ENCODE measurements around the gene PCTP. TPM values are rescaled to one million over a fixed set of nuclear protein-coding genes. Genes with fewer than 3 reads are reported as not detected.

PCTP gene
- total and polyA plus RNA-seq, 7 experiments from 2014 or later: 1.2 to 7.4 (median 3.2) TPM

- DNase-seq: no peak
- ChIA-PET CTCF (no interaction called here), POLR2A (no interaction called here)
- Histone ChIP-seq H3K4me1 (ENCODE audit: control insufficient read depth in 2 of 2, insufficient read depth in 2 of 2, low read length in 2 of 2) (no peaks in the 10 kb centered on the region), H3K36me3 (ENCODE audit: control insufficient read depth in 2 of 3, insufficient read depth in 3 of 3, low read length in 3 of 3) (no peaks in the 10 kb centered on the region), H3K9me3 (ENCODE audit: control insufficient read depth in 2 of 3, low read length in 3 of 3) (no peaks in the 10 kb centered on the region), H3K4me3 (ENCODE audit: low read length) (no peak overlapping the region), H3K27ac (ENCODE audit: low read depth, low read length) (no peak overlapping the region), H3K27me3 (ENCODE audit: control insufficient read depth in 2 of 2, insufficient read depth in 2 of 2, low read length in 2 of 2) (no peaks in the 10 kb centered on the region)
- H3K27me3 Mint-ChIP-seq: peaks cover 14 to 48% (median 28%) of the 10 kb centered on the region in 5 donors
- peaks cover 0 to 12% (median 3%) of the 10 kb centered on the region in 11 donors for H3K9me3 Mint-ChIP-seq
- intact Hi-C loops (cut with micrococcal nuclease): no loop called here
- H3K27ac Mint-ChIP-seq: no peak overlapping the region
- H3K4me3 Mint-ChIP-seq: no peak overlapping the region
- H3K36me3 Mint-ChIP-seq: no peaks in the 10 kb centered on the region
- no peaks in the 10 kb centered on the region for H3K4me1 Mint-ChIP-seq
- ATAC-seq: no peak
Observed at GRCh38 chr17:55817397-55817709, 66.5 kb downstream of the PCTP start.

DNA sequence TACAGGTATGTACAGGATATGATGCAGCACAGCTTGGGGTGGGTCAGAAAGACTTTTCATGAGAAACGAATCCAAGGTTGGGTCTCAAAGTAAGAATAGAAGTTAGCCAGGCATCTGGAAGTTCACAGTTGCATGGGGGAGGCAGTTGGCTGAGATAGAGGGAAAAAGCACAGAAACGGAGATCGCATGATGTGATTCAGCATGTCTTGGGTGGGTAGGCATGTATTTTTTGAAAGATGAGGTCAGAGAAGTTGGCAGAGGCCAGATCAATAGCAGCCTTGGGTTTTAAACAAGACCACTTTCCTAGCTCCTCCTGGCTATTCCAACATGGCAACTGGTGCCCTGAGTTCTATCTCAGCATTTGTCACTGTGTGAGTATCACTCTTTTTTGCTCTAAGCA lies 67.2 kb downstream of the PCTP start:
- Histone ChIP-seq H3K27ac (ENCODE audit: low read depth, low read length) (no peak overlapping the region), H3K9me3 (ENCODE audit: control insufficient read depth in 2 of 3, low read length in 3 of 3) (no peaks in the 10 kb centered on the region), H3K36me3 (ENCODE audit: control insufficient read depth in 2 of 3, insufficient read depth in 3 of 3, low read length in 3 of 3) (no peaks in the 10 kb centered on the region), H3K4me1 (ENCODE audit: control insufficient read depth in 2 of 2, insufficient read depth in 2 of 2, low read length in 2 of 2) (no peaks in the 10 kb centered on the region), H3K27me3 (ENCODE audit: control insufficient read depth in 2 of 2, insufficient read depth in 2 of 2, low read length in 2 of 2) (no peaks in the 10 kb centered on the region), H3K4me3 (ENCODE audit: low read length) (no peak overlapping the region)
- Mint-ChIP-seq H3K9me3 (peaks cover 0 to 12% (median 3%) of the 10 kb centered on the region in 11 donors), H3K27me3 (peaks cover 14 to 42% (median 27%) of the 10 kb centered on the region in 5 donors), H3K4me1 (no peaks in the 10 kb centered on the region), H3K36me3 (no peaks in the 10 kb centered on the region), H3K27ac (no peak overlapping the region), H3K4me3 (no peak overlapping the region)
- CTCF ChIA-PET: interaction anchor here (0.5 kb wide), 1 partner anchor 40 kb away, joined by 3 read pairs; no protein-coding TSS in a partner anchor
- intact Hi-C loops (cut with micrococcal nuclease): no loop called here
- DNase-seq (no peak), ATAC-seq (no peak)
- POLR2A ChIA-PET: no interaction called here

GRCh38 chr17:55818451-55819375 lies 67.9 kb downstream of the PCTP start:
- no peak for ATAC-seq
- Histone ChIP-seq H3K27ac (ENCODE audit: low read depth, low read length) (no peak overlapping the region), H3K9me3 (ENCODE audit: control insufficient read depth in 2 of 3, low read length in 3 of 3) (no peaks in the 10 kb centered on the region), H3K4me1 (ENCODE audit: control insufficient read depth in 2 of 2, insufficient read depth in 2 of 2, low read length in 2 of 2) (no peaks in the 10 kb centered on the region), H3K27me3 (ENCODE audit: control insufficient read depth in 2 of 2, insufficient read depth in 2 of 2, low read length in 2 of 2) (no peaks in the 10 kb centered on the region), H3K36me3 (ENCODE audit: control insufficient read depth in 2 of 3, insufficient read depth in 3 of 3, low read length in 3 of 3) (no peaks in the 10 kb centered on the region), H3K4me3 (ENCODE audit: low read length) (no peak overlapping the region)
- peaks cover 0 to 12% (median 3%) of the 10 kb centered on the region in 11 donors for H3K9me3 Mint-ChIP-seq
- no peak overlapping the region for H3K4me3 Mint-ChIP-seq
- CTCF ChIA-PET: interaction anchor here (0.6 kb wide), 1 partner anchor 11 kb away, joined by 3 read pairs; no protein-coding TSS in a partner anchor
- no peak for DNase-seq
- peaks cover 13 to 40% (median 23%) of the 10 kb centered on the region in 5 donors for H3K27me3 Mint-ChIP-seq
- no peaks in the 10 kb centered on the region for H3K4me1 Mint-ChIP-seq
- intact Hi-C loops (cut with micrococcal nuclease): no loop called here
- no peak overlapping the region for H3K27ac Mint-ChIP-seq
- POLR2A ChIA-PET: no interaction called here
- H3K36me3 Mint-ChIP-seq: no peaks in the 10 kb centered on the region

DNA sequence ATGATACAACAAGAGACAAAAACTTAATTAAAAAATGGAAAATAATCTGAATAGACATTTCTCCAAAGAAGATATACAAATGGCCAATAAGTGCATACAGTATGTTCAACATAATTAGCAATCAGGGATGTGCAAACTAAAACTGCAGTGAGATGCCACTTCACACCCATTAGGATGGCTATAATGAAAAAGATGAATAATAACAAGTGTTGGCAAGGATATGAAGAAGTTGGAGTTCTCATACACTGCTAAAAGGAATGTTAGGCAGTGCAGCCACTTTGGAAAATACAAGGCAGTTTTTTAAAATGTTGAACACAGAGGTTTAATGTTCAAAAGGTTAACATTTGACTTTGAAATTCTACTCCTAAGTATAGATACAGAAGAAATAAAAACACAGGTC lies 69.8 kb downstream of the PCTP start:
- DNase-seq: no peak
- POLR2A ChIA-PET: no interaction called here
- Mint-ChIP-seq H3K4me1 (no peaks in the 10 kb centered on the region), H3K27me3 (peaks cover 8 to 30% (median 18%) of the 10 kb centered on the region in 5 donors), H3K4me3 (no peak overlapping the region), H3K9me3 (peaks cover 0 to 12% (median 3%) of the 10 kb centered on the region in 11 donors), H3K27ac (no peak overlapping the region), H3K36me3 (no peaks in the 10 kb centered on the region)
- H3K36me3 ChIP-seq (ENCODE audit: control insufficient read depth in 2 of 3, insufficient read depth in 3 of 3, low read length in 3 of 3): no peaks in the 10 kb centered on the region
- CTCF ChIA-PET: no interaction called here
- no peak overlapping the region for H3K27ac ChIP-seq (ENCODE audit: low read depth, low read length)
- intact Hi-C loops (cut with micrococcal nuclease): no loop called here
- no peaks in the 10 kb centered on the region for H3K27me3 ChIP-seq (ENCODE audit: control insufficient read depth in 2 of 2, insufficient read depth in 2 of 2, low read length in 2 of 2)
- no peaks in the 10 kb centered on the region for H3K4me1 ChIP-seq (ENCODE audit: control insufficient read depth in 2 of 2, insufficient read depth in 2 of 2, low read length in 2 of 2)
- H3K9me3 ChIP-seq (ENCODE audit: control insufficient read depth in 2 of 3, low read length in 3 of 3): no peaks in the 10 kb centered on the region
- ATAC-seq: no peak
- H3K4me3 ChIP-seq (ENCODE audit: low read length): no peak overlapping the region

- intact Hi-C loops (cut with micrococcal nuclease): no loop called here
- Histone ChIP-seq H3K4me3 (ENCODE audit: low read length) (no peak overlapping the region), H3K9me3 (ENCODE audit: control insufficient read depth in 2 of 3, low read length in 3 of 3) (no peaks in the 10 kb centered on the region), H3K4me1 (ENCODE audit: control insufficient read depth in 2 of 2, insufficient read depth in 2 of 2, low read length in 2 of 2) (no peaks in the 10 kb centered on the region), H3K36me3 (ENCODE audit: control insufficient read depth in 2 of 3, insufficient read depth in 3 of 3, low read length in 3 of 3) (no peaks in the 10 kb centered on the region), H3K27me3 (ENCODE audit: control insufficient read depth in 2 of 2, insufficient read depth in 2 of 2, low read length in 2 of 2) (no peaks in the 10 kb centered on the region), H3K27ac (ENCODE audit: low read depth, low read length) (no peak overlapping the region)
- ATAC-seq (no peak), DNase-seq (no peak)
- ChIA-PET POLR2A (no interaction called here), CTCF (no interaction called here)
- H3K27ac Mint-ChIP-seq: no peak overlapping the region
- no peak overlapping the region for H3K4me3 Mint-ChIP-seq
- H3K36me3 Mint-ChIP-seq: no peaks in the 10 kb centered on the region
- H3K27me3 Mint-ChIP-seq: peaks cover 0 to 18% (median 9%) of the 10 kb centered on the region in 5 donors
- peaks cover 0 to 12% (median 3%) of the 10 kb centered on the region in 11 donors for H3K9me3 Mint-ChIP-seq
- no peaks in the 10 kb centered on the region for H3K4me1 Mint-ChIP-seq
Observed at GRCh38 chr17:55822028-55822427, 71.2 kb downstream of the PCTP start.

DNA sequence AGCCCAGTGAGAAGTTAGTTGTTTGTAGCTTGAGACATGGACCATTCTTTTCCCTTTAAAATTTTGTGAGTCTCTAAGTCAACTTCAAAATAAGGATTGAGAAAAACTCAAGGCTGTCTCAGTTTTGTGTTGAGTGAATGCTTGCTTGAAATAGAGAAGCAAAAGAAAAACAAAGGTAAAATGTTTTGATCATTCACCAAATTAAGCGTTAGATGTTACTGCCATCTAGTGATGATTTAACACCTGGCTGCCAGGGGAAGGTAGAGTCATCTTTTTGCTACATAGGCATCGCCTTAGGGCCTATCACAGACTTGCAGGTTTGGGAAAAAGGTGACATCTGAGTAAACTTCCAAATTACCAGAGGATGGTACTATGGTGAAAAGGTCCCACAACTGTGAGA lies 74.4 kb downstream of the PCTP start:
- ChIA-PET POLR2A (no interaction called here), CTCF (no interaction called here)
- intact Hi-C loops (cut with micrococcal nuclease): no loop called here
- H3K27me3 Mint-ChIP-seq: peaks cover 0 to 10% (median 3%) of the 10 kb centered on the region in 5 donors
- DNase-seq: no peak
- H3K4me3 ChIP-seq (ENCODE audit: low read length): no peak overlapping the region
- no peak overlapping the region for H3K4me3 Mint-ChIP-seq
- no peaks in the 10 kb centered on the region for H3K4me1 Mint-ChIP-seq
- no peaks in the 10 kb centered on the region for H3K9me3 ChIP-seq (ENCODE audit: control insufficient read depth in 2 of 3, low read length in 3 of 3)
- no peak overlapping the region for H3K27ac ChIP-seq (ENCODE audit: low read depth, low read length)
- no peaks in the 10 kb centered on the region for H3K4me1 ChIP-seq (ENCODE audit: control insufficient read depth in 2 of 2, insufficient read depth in 2 of 2, low read length in 2 of 2)
- peaks cover 0 to 7% (median 2%) of the 10 kb centered on the region in 11 donors for H3K9me3 Mint-ChIP-seq
- no peaks in the 10 kb centered on the region for H3K27me3 ChIP-seq (ENCODE audit: control insufficient read depth in 2 of 2, insufficient read depth in 2 of 2, low read length in 2 of 2)
- H3K27ac Mint-ChIP-seq: no peak overlapping the region
- no peak for ATAC-seq
- no peaks in the 10 kb centered on the region for H3K36me3 ChIP-seq (ENCODE audit: control insufficient read depth in 2 of 3, insufficient read depth in 3 of 3, low read length in 3 of 3)
- H3K36me3 Mint-ChIP-seq: no peaks in the 10 kb centered on the region
